HG03354 (cell line): ENCODE results near the gene LIPF.
"Not testable (repeated sequence)": the region's sequence is repeated elsewhere in the genome, so short reads cannot be mapped to it uniquely, and the experiment has no call there.

Experiments
- ATAC-seq: cut with Tn5 transposase; IDR thresholded peaks from one replicate; pipeline ENCODE4 v1.9.1; 2021; ENCODE audit warnings: mild to moderate bottlenecking; ENCODE audit not compliant: unreplicated experiment, poor library complexity, severe bottlenecking

Gene LIPF

DNA sequence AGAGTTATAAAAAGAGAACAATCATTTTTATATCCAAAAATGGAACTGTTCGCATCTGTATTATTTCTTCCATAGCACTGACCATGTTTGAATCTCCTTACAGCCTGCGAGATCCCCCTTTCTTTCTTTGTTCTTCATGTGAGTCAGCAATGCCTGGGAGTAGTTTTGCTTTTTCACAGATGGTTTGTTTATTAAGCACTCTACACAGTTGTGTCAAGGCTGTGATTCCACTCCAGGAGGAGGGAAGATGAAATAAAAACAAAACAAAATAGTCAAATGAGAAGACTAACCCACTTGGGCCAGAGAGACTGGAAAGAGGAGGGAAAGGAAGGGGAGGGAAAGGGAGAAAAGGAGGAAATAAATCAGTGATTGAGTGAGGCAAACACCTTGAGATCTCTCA lies 7.8 kb downstream of the LIPF start:
- no peak for ATAC-seq

DNA sequence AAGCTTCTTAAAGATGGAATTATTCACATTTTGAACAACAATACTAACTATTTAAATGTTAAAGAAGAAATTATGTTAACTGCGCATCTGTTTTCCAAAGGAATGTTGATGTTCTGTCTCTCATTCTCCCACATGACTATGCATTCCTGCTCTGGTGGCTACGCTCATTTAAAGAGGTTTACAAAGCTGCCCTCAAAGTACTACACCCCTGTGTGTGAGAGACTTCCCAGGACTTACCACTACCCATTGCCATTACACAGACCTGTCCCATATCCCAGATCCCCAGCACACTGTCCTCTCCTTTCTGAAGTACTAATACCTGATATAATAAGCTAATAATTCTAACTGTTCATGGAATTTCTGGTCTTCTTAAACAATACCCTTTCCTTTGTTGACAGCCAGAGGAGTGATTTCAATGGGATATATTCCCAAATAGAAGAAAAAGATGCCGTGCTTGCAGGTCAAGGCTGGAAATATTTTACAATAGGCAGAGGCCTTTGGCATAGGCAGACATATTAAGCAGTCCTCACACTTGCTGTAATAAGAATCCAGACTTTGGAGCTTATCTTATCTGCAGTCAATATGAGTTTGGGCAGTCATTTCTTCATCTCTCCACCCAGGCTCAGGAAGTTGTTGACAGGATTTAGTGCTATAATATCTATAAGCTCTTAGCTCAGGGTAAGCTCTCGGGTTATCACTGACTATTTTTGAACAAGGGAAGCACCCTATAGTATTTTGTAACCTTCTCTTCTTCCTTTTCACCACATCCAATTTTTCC lies 12.2 kb downstream of the LIPF start:
- no peak for ATAC-seq

DNA sequence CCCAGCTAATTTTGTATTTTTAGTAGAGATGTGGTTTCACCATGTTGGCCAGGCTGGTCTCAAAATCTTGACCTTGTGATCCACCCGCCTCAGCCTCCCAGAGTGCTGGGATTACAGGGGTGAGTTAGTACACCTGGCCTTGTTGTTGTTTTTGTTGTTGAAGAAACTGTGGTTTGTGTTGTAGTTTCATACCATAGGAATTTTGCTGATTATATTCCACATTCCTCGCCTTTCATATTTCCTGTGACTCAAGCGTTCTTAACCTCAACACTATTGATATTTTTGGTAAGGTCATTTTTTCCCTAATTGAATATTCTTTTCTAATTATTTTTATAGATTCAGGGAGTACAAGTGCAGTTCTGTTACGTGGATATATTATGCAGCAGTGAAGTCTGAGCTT lies 16.7 kb downstream of the LIPF start:
- no peak for ATAC-seq

DNA sequence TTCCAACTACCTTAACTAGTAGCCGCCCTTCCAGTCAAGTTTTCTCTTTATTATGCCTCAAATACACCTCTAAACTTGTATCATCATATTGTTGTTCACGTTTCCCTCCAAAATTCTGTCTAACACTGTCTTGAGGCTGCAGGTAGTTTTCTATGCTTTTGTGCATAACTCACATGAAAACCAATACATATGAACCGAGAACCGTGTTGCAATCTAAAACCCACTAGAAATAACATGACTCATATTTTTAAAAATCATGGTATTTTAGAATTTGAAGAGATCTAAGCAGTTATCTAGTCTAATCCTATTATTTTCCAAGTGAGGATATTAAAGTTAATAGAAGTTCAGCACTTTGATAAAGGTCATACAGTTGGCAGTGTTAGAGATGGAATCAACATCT lies 18.2 kb downstream of the LIPF start:
- no peak for ATAC-seq

DNA sequence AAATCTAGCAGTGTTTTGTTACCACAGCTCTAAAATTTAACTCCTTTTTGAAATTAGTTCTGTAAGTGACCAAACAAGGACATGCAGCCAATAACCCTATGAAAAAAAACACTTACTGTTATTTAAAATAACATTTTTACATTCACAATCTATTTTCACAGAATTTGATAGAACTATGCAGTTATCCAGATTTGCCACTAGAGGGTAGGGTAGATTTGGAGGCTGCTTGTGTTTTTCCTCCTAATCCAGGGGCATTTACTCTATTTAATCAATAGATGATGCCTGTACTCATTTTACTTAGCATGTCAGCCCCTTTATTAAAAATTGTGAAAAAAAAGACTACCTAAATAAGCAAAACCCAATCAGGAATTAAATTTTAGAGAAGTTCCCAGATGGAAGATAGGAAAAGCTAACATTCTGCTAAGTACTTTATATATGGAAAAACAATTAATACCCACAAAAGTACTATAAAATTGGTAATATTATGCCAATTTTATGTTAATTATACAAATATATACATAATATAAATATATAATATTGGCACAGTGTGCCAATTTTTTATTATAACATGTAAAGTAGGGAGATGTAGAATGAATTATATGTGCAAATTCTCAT lies 23.7 kb downstream of the LIPF start:
- no peak for ATAC-seq

DNA sequence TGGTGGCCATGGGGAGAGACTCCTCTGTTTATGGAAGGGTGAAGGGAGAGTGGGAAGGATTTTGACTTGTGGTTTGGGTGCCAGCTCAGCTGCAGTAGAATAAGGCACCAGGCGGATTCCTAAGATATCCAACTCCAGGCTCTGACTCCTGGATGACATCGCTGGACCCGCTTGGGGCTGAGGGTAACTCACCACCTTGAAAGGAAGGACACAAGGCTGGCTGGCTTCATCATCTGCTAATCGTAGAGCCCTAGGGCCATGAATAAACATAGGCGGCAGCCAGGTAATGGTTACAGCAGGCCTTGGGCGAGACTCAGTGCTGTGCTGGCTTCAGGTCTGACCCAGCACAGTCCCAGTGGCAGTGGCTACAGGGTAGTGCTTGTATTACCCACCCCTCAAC lies 25.1 kb downstream of the LIPF start:
- no peak for ATAC-seq

DNA sequence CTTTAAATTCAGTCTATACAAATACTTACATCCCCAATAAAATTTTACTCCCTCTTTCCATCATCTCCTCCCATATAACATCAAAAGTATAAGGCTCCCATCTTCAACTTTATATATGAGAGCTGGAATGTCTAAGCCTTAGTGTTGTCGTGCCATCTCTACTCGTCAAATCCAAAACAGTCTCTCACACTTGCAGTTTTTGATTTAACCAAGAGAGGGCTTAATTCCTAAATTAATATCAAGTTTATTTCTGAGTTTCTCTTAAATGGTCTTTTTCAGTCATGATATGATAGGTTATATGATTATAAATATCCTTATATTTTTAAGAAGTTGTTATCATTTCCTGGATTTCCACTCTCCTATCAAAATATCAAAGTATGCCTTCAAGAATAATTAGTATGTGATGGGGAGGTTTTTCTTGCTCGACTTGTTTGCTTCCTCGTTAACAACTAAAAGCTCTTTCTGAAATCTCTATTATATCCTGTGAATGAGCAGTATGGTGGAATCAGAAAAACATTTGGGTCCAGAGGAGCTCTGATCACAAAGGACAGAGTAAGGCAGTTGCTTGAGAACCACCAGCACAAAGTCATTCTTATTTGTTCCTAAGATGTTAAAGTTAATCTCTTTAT lies 29.3 kb downstream of the LIPF start:
- no peak for ATAC-seq

DNA sequence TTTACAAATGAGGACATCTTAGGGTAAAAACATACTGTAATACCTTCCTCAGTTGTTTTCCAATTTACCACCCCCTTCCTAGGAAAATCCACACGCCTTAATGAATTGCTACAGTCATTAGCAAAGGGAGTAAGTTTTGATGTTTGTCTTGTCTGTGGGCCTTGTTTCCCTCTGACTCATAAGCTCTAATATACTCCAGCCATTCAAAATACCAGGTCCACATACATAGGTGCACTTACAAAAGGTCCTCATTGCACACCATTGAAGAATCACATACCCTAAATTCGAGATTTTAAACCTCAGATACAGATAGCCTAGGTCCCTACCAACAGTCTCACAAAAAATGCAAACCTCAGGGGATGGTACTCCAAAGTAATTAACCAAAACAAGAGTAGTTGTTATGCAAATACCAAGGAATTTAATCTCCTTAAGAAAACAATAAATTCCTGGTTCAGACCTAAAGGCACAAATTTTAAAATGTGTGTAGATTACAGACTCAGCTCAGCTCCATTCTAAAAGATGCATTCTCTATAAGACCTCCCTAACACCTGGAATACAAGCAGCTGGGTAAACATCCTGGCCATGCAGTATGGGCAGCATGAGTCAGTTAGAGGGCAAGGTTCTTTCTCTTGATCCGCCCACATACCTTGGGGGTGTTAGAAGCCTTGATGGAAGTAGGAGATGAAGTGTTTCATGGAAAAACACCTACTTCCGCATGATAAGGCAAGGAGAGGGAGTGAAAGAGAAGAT lies 38.8 kb downstream of the LIPF start:
- ATAC-seq = no peak

DNA sequence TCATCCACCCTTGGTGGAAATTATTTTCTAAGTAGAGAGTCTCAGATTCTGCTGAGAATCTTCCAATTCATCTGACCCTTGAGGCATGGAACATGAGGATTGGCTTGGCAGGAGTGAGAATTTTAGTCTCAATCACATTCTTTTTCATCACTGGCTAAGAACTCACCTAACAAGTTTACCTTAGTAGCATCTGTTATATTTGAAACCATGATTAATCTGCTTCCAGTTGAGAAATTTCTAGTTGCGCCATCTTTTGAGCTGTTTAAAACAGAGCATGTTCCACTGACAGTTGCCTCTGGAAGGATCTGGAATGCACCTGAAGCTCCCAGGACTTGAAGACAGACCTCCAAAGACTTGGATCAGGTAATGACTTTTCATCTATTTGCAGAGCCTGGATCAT lies 41.7 kb downstream of the LIPF start, which contains the start of gene LIPK:
LIPK (plus strand) TSS at position 292 of the 400 bp plus-strand sequence. CDS start 18,295 bp downstream, outside the sequence.
- ATAC-seq = no peak

DNA sequence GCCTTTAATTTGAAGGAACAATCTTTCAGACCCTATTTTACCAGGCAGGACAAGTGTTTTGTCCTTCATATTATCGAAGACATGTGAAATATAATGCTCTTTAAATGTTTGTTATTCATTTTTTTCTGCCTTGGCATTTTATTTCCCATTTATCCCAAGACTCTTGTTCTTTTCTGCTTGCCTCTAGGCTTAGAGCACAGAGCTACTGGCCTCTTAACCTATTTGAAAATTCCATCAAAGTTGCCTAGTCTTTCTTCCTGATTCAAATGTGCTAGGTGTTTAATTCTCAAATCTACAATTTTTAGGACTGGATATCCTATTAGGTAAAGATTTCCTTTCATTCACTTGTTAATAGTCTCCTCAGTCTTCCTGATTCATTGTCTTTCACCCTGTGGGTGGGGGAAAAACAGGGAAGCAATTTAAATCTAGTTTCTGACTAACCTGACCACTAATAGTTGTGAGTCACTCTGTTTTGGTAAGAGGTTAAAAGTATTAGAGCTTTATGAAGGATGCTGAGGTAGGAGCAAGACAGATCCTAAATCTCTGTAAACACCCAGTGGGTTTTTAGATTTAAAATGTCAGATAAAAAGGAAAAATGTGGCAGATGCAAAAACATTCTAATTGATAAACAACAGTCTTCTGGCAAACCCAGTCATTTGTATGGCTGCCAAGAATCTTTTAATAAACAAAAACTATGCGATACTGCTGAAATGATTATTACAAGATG lies 43.4 kb downstream of the LIPF start:
- no peak for ATAC-seq

DNA sequence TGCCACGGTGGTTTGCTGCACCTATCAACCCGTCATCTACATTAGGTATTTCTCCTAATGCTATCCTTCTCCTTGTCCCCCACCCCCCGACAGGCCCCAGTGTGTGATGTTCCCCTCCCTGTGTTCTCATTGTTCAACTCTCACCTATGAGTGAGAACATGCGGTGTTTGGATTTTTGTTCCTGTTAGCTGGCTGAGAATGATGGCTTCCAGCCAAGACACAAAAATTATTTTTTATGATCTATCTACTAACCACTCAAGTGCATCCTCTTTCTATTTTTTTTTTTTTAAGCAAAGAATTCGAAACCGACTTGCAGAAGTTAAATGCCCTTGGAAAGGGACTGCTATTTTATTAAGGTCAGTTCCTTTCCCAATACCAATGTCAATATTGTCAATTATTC lies 45.1 kb downstream of the LIPF start:
- not testable (repeated sequence) for ATAC-seq

DNA sequence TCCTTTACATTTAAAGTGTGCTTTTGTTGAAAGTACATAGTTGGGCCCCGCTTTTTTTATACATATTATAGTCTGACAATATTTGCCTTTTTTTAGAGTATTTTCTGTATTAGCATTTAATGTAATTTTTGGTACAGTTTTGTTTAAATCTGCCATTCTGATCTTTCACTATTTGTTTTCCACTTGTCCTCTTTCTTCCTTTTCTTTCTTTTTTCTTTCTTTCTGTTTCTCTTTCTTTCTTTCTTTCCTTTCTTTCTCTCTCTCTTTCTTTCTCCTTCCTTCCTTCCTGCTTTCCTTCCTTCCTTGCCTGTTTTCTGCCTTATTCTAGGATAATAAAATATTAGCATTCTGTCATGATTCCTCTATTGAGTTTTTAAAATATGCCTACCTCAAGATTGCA lies 51.3 kb downstream of the LIPF start:
- ATAC-seq = no peak

DNA sequence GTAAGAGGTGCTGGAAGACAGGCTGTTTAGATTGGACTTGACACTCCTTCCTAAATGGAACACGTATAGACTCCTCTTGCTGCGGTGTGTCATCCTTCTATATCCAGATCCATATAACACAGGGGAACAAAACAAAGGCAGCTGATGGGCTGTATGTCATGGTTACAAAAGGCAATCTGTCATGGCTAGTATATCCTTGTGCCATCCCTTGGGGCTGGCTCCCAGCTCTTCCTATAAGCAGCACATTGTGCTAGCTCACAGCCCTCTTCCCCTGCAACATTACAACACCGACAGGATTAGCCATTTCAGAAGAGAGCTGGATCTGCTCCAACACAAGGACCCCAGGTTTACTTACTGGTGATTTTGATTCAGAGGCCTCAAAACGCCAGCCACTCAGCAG lies 57.1 kb downstream of the LIPF start:
- ATAC-seq = no peak

DNA sequence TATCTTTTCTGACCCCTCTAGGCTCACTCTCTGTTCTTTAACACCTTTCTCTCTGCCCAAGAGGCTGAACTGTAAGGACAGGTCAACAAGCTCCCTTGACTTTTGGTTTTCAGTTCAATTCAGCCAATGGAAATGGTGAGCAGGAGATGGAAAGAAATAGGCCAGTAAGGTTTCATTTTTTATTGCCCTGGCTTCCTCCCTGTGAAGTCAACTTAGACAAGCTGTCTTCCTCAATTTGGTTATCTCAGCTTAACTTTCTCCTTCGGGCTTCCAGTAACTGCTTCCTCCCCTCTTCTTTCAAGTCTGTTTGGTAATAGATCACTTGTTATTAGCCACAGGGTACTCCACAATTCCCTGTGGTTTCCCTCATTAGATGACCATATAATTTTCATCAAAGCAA lies 61.6 kb downstream of the LIPF start:
- peak; percentile 69 for ATAC-seq

DNA sequence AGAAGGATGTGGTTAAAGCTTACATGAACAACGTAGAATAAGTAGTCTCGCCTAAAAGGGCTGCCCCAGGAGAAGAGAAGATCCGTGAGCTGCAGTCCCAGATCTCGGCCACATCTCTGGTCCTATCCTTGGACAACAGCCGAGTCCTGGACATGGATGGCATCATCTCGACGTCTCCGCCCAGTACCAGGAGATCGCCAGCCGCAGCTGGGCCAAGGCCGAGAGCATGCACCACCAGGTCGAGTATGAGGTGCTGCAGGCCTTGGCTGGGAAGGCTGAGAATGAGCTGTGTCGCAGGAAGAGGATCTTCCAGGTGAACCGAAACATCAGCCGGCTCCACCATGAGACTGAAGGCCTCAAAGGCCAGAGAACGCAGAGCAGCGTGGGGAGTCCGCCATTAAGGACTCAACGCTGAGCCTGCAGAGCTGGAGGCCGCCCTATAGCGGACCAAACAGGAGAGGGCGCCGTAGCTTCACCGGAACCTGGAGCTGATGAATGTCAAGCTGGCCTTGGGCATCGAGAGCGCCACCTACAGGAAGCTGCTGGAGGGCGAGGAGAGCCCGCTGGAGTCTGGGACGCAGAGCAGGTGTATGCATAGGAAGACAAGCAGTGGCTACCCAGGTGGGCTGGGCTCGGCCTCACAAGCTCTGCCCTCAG lies 64.0 kb downstream of the LIPF start:
- ATAC-seq = no peak
